ENCODE measurements around the gene SAMHD1. TPM values are rescaled to one million over a fixed set of nuclear protein-coding genes. Genes with fewer than 3 reads are reported as not detected.

SAMHD1 gene
- total and polyA plus RNA-seq, 2 donors from 2014 or later, result 13.7 to 94.1 TPM

GRCh38 chr20:36866164-36866563 lies 85.3 kb downstream of the SAMHD1 start:
- no peak for TF ChIP-seq CTCF (IDR thresholded peaks at IDR 0.05; ENCODE audit: borderline replicate concordance, extremely low read depth, insufficient read depth)
- no peak overlapping the region for H3K9ac ChIP-seq (ENCODE audit: low read length in 3 of 3)
- intact Hi-C loops (cut with DNase I), result no loop called here
- no peaks in the 10 kb centered on the region for H3K36me3 ChIP-seq (ENCODE audit: control insufficient read depth in 2 of 3, insufficient read depth in 3 of 3, low read length in 3 of 3)
- H3K4me3 ChIP-seq (ENCODE audit: low read length in 3 of 3), result no peak overlapping the region
- no peak for DNase-seq
- FAIRE-seq, result no peak
- H3K9me3 ChIP-seq (ENCODE audit: control insufficient read depth in 2 of 3, insufficient read depth in 1 of 3, low read length in 3 of 3), result no peaks in the 10 kb centered on the region
- no peaks in the 10 kb centered on the region for H3K27me3 ChIP-seq (ENCODE audit: control insufficient read depth, insufficient read depth, low read length)
- peaks cover 4 to 14% (median 10%) of the 10 kb centered on the region in 3 donors for H3K4me1 ChIP-seq (ENCODE audit: control insufficient read depth in 2 of 3, insufficient read depth in 2 of 3, low read depth in 1 of 3, low read length in 3 of 3)
- H3K27ac ChIP-seq (ENCODE audit: low read depth in 2 of 2, low read length in 2 of 2), result no peak overlapping the region

- FAIRE-seq, result no peak
- H3K9me3 ChIP-seq (ENCODE audit: control insufficient read depth in 2 of 3, insufficient read depth in 1 of 3, low read length in 3 of 3), result no peaks in the 10 kb centered on the region
- no peak overlapping the region for H3K27ac ChIP-seq (ENCODE audit: low read depth in 2 of 2, low read length in 2 of 2)
- TF ChIP-seq CTCF (IDR thresholded peaks at IDR 0.05; ENCODE audit: borderline replicate concordance, extremely low read depth, insufficient read depth), result no peak
- no peak overlapping the region for H3K4me3 ChIP-seq (ENCODE audit: low read length in 3 of 3)
- no peaks in the 10 kb centered on the region for H3K36me3 ChIP-seq (ENCODE audit: control insufficient read depth in 2 of 3, insufficient read depth in 3 of 3, low read length in 3 of 3)
- no peaks in the 10 kb centered on the region for H3K27me3 ChIP-seq (ENCODE audit: control insufficient read depth, insufficient read depth, low read length)
- DNase-seq, result no peak
- no peak overlapping the region for H3K9ac ChIP-seq (ENCODE audit: low read length in 3 of 3)
- H3K4me1 ChIP-seq (ENCODE audit: control insufficient read depth in 2 of 3, insufficient read depth in 2 of 3, low read depth in 1 of 3, low read length in 3 of 3), result peaks cover 4 to 14% (median 13%) of the 10 kb centered on the region in 3 donors
- intact Hi-C loops (cut with DNase I), result no loop called here
These were observed 85.7 kb downstream of the SAMHD1 start for GRCh38 chr20:36865861-36866149.

- Histone ChIP-seq H3K36me3 (ENCODE audit: control insufficient read depth in 2 of 3, insufficient read depth in 3 of 3, low read length in 3 of 3) (no peaks in the 10 kb centered on the region), H3K4me1 (ENCODE audit: control insufficient read depth in 2 of 3, insufficient read depth in 2 of 3, low read depth in 1 of 3, low read length in 3 of 3) (peaks cover 4 to 14% (median 13%) of the 10 kb centered on the region in 3 donors), H3K27me3 (ENCODE audit: control insufficient read depth, insufficient read depth, low read length) (no peaks in the 10 kb centered on the region), H3K9ac (ENCODE audit: low read length in 3 of 3) (no peak overlapping the region), H3K27ac (ENCODE audit: low read depth in 2 of 2, low read length in 2 of 2) (no peak overlapping the region), H3K4me3 (ENCODE audit: low read length in 3 of 3) (no peak overlapping the region), H3K9me3 (ENCODE audit: control insufficient read depth in 2 of 3, insufficient read depth in 1 of 3, low read length in 3 of 3) (no peaks in the 10 kb centered on the region)
- DNase-seq (peak in 3 of 5 donors; percentile 41 to 66 (median 62)), FAIRE-seq (no peak)
- no peak for TF ChIP-seq CTCF (IDR thresholded peaks at IDR 0.05; ENCODE audit: borderline replicate concordance, extremely low read depth, insufficient read depth)
- intact Hi-C loops (cut with DNase I), result no loop called here
These were observed 86.2 kb downstream of the SAMHD1 start for GRCh38 chr20:36865076-36865860.

All from kidney (tissue), 14 donors.